ENCODE measurements around the gene FUT8. TPM values are rescaled to one million over a fixed set of nuclear protein-coding genes. Genes with fewer than 3 reads are reported as not detected.

Gene FUT8
- total and polyA plus RNA-seq, 4 donors, result 1.1 to 14.1 (median 4.0) TPM

- no peaks in the 10 kb centered on the region for H3K36me3 ChIP-seq (ENCODE audit: control insufficient read depth in 4 of 4, insufficient read depth in 3 of 4, low read depth in 1 of 4, low read length in 3 of 4)
- no peaks in the 10 kb centered on the region for H3K27me3 ChIP-seq (ENCODE audit: control insufficient read depth in 4 of 4, insufficient read depth in 4 of 4, low read length in 3 of 4)
- WGBS, result 95% methylated on average over 5 of the region's 5 CpGs
- no peaks in the 10 kb centered on the region for H3K9me3 ChIP-seq (ENCODE audit: control insufficient read depth in 4 of 4, low read length in 3 of 4)
- H3K4me1 ChIP-seq (ENCODE audit: control insufficient read depth in 4 of 4, insufficient read depth in 4 of 4, low read length in 3 of 4), result peaks cover 3 to 8% (median 4%) of the 10 kb centered on the region in 4 donors
- no peak overlapping the region for H3K4me3 ChIP-seq (ENCODE audit: low read depth in 1 of 3, low read length in 3 of 3)
- TF ChIP-seq ZBTB33 (IDR thresholded peaks at IDR 0.05), result no peak
- no peak for TF ChIP-seq FOXA1 (IDR thresholded peaks at IDR 0.05)
- TF ChIP-seq RXRA (IDR thresholded peaks at IDR 0.05), result no peak
- no peak for TF ChIP-seq NR2F2 (IDR thresholded peaks at IDR 0.05)
- no peak for TF ChIP-seq EGR1 (IDR thresholded peaks at IDR 0.05; ENCODE audit: low read depth in 2 of 2)
- no peak for TF ChIP-seq HNF4G (IDR thresholded peaks at IDR 0.05)
- TF ChIP-seq RAD21 (IDR thresholded peaks at IDR 0.05), result no peak
- no peak for TF ChIP-seq MAX (IDR thresholded peaks at IDR 0.05)
- no peak for TF ChIP-seq CTCF (IDR thresholded peaks at IDR 0.05; ENCODE audit: low read depth, low read length, missing input control)
- TF ChIP-seq ATF3 (IDR thresholded peaks at IDR 0.05), result no peak
- no peak for TF ChIP-seq GABPA (IDR thresholded peaks at IDR 0.05 in 1 of 2, conservative IDR thresholded peaks at IDR 0.05 in 1 of 2)
- no peak for TF ChIP-seq REST (IDR thresholded peaks at IDR 0.05)
- TF ChIP-seq JUND (IDR thresholded peaks at IDR 0.05), result no peak
- no peak for TF ChIP-seq YY1 (IDR thresholded peaks at IDR 0.05)
- TF ChIP-seq TAF1 (conservative IDR thresholded peaks at IDR 0.05), result no peak
- TF ChIP-seq FOXA2 (IDR thresholded peaks at IDR 0.05), result no peak
- no peak for TF ChIP-seq SP1 (IDR thresholded peaks at IDR 0.05)
- TF ChIP-seq HNF4A (conservative IDR thresholded peaks at IDR 0.05), result no peak
- no peak for DNase-seq (ENCODE audit: low spot score)
- no peak overlapping the region for H3K27ac ChIP-seq (ENCODE audit: low read depth in 1 of 2, low read length in 2 of 2)
- H3K9ac ChIP-seq (ENCODE audit: low read depth in 1 of 2, low read length in 2 of 2), result no peak overlapping the region
These were observed 182.3 kb downstream of the FUT8 start for GRCh38 chr14:65594882-65595237.

Data from liver (tissue), 9 donors.